GM23338 (cell line): ENCODE measurements around the gene ACOXL. TPM values are rescaled to one million over a fixed set of nuclear protein-coding genes. Genes with fewer than 3 reads are reported as not detected.

Source experiments
- ATAC-seq: fragments of 200-7000 bp; cut with Tn5 transposase; 3 replicates; pipeline ENCODE4 v1.9.1; 2020
- DNase-seq: peaks from one replicate; pipeline ENCODE4 v3.0.0-alpha.2; 2015; ENCODE audit warnings: low spot score
- H2AFZ ChIP-seq: fragments of 200-600 bp; sonication (generic); 2 replicates; pipeline ENCODE4 v1.8.0; 2016; ENCODE audit warnings: antibody characterized with exemption, mild to moderate bottlenecking, moderate library complexity
- H3F3A ChIP-seq: fragments of 200-600 bp; sonication (generic); replicated peaks from 2 replicates; pipeline ENCODE4 v1.8.0; 2017; ENCODE audit warnings: antibody characterized with exemption, mixed run types, low read depth
- H3K27ac ChIP-seq: fragments of 200-600 bp; sonication (generic); 2 replicates; pipeline ENCODE4 v1.6.1; 2016; ENCODE audit warnings: low read depth
- H3K27me3 ChIP-seq: fragments of 200-600 bp; sonication (generic); 2 replicates; pipeline ENCODE4 v1.8.0; 2016; ENCODE audit warnings: mild to moderate bottlenecking, mixed run types, moderate library complexity; ENCODE audit not compliant: insufficient read depth
- H3K36me3 ChIP-seq: fragments of 200-600 bp; sonication (generic); 2 replicates; pipeline ENCODE4 v1.8.0; 2016; ENCODE audit warnings: mild to moderate bottlenecking; ENCODE audit not compliant: insufficient read depth
- H3K4me1 ChIP-seq: fragments of 200-600 bp; sonication (generic); 2 replicates; pipeline ENCODE4 v1.8.0; 2016; ENCODE audit warnings: mild to moderate bottlenecking, moderate library complexity; ENCODE audit not compliant: insufficient read depth
- H3K4me2 ChIP-seq: fragments of 200-600 bp; sonication (generic); 2 replicates; pipeline ENCODE4 v1.7.1; 2017; ENCODE audit warnings: mixed run types
- H3K4me3 ChIP-seq: fragments of 200-600 bp; sonication (generic); 2 replicates; pipeline ENCODE4 v1.6.1; 2016; ENCODE audit warnings: mixed run types
- H3K79me2 ChIP-seq: fragments of 200-600 bp; sonication (generic); replicated peaks from 2 replicates; pipeline ENCODE4 v1.8.0; 2017; ENCODE audit warnings: mild to moderate bottlenecking; ENCODE audit not compliant: insufficient read depth
- H3K9me2 ChIP-seq: fragments of 200-600 bp; sonication (generic); 2 replicates; pipeline ENCODE4 v1.8.0; 2017; ENCODE audit not compliant: insufficient read depth
- H4K20me1 ChIP-seq: fragments of 200-600 bp; sonication (generic); replicated peaks from 2 replicates; pipeline ENCODE4 v1.8.0; 2017; ENCODE audit warnings: mild to moderate bottlenecking; ENCODE audit not compliant: insufficient read depth
- H3K27ac Mint-ChIP-seq: 2 replicates; pipeline ENCODE4 v1.8.0; 2020; ENCODE audit warnings: inconsistent platforms, mild to moderate bottlenecking, moderate library complexity, mixed read lengths
- H3K27me3 Mint-ChIP-seq: 3 replicates; pipeline ENCODE4 v1.8.0; 2022; ENCODE audit warnings: low read depth, mild to moderate bottlenecking, moderate library complexity, mixed read lengths, inconsistent platforms; ENCODE audit not compliant: insufficient read depth, poor library complexity
- H3K36me3 Mint-ChIP-seq: 3 replicates; pipeline ENCODE4 v1.8.0; 2021; ENCODE audit warnings: low read depth, mild to moderate bottlenecking, inconsistent platforms, moderate library complexity, mixed read lengths
- H3K4me1 Mint-ChIP-seq: 3 replicates; pipeline ENCODE4 v1.8.0; 2020; ENCODE audit warnings: mild to moderate bottlenecking, inconsistent platforms, mixed read lengths
- H3K4me3 Mint-ChIP-seq: 3 replicates; pipeline ENCODE4 v1.8.0; 2021; ENCODE audit warnings: moderate library complexity, mild to moderate bottlenecking, inconsistent platforms, mixed read lengths
- H3K9me3 Mint-ChIP-seq: 3 replicates; pipeline ENCODE4 v1.8.0; 2020; ENCODE audit warnings: moderate library complexity, mild to moderate bottlenecking, inconsistent platforms, mixed read lengths
- ETS1 ChIP-seq: IDR thresholded peaks from 2 replicates; pipeline ENCODE4 v1.6.1; 2016; ENCODE audit warnings: antibody characterized with exemption
- EZH2 ChIP-seq: fragments of 200-600 bp; sonication (generic); IDR thresholded peaks from one replicate; pipeline ENCODE4 v1.8.0; 2017; ENCODE audit warnings: antibody characterized with exemption, mild to moderate bottlenecking, low read depth; ENCODE audit not compliant: unreplicated experiment
- EZH2phosphoT487 ChIP-seq: fragments of 200-600 bp; sonication (generic); IDR thresholded peaks from one replicate; pipeline ENCODE4 v1.8.1; 2018; ENCODE audit warnings: antibody characterized with exemption; ENCODE audit not compliant: unreplicated experiment
- NANOG ChIP-seq: IDR thresholded peaks from 2 replicates; pipeline ENCODE4 v1.6.1; 2016; ENCODE audit warnings: antibody characterized with exemption, borderline replicate concordance
- ZNF114 ChIP-seq: fragments of 250-450 bp; sonication (Bioruptor Pico); IDR thresholded peaks from 2 replicates; pipeline ENCODE4 v1.5.0; 2020; ENCODE audit warnings: mild to moderate bottlenecking, moderate library complexity
- ZNF462 ChIP-seq: fragments of 250-450 bp; sonication (Bioruptor Pico); IDR thresholded peaks from 2 replicates; pipeline ENCODE4 v1.5.0; 2020; ENCODE audit warnings: mild to moderate bottlenecking, moderate library complexity
- polyA plus RNA-seq: library from polyadenylated mRNA; unstranded; fragments of >200 nt; fragmentation: Nextera tagmentation; extraction: Ambion mirVana; gene quantifications from 2 replicates; pipeline ENCODE4 v1.2.1, GENCODE V29; 2016
- total RNA-seq: library from RNA; depleted of rRNA; stranded (reverse); fragments of >200 nt; shearing (Covaris generic); gene quantifications from 2 replicates; pipeline ENCODE4 v1.2.3, GENCODE V29; 2014

The ACOXL gene
- total and polyA plus RNA-seq, 2 experiments from 2014 or later = 9.0 to 14.7 TPM

DNA sequence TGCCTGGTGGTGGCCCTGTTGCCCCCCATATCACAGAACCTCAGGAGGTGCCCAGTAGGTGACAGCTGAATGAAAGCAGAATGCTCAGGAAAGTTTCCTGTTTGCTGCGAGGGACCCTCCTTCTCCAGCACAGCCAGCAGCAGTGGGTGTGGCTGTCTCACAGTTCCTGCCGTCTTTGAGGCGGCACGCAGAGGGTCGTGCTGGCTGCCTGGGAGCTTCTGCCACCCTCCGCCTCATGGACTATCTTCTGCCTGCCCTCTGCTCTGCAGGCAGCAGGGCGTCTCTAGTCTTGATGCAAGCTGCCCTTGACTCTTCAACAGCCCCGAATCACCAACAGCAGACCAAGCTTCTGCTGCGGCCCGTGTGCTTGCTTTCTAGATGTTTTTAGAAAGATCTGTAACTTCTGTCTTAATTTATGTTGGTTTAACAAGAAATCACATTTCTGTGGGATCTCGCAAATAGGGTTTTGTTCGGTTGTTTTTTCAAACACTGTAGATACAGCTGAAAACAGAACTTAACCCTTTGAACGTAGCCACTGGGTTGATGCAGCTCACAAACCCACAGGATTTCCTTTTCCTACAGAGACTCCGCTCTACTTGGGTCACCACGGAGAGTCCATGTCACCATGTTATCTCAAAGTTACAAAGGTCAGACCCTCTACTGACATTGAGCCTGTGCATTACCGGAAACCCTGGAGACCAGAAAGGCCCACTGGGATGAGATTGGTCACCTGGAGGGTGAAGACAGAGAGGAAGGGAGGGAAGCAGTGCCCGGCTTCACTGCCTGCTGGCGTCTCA lies 144.9 kb downstream of the ACOXL start (continued):
- TF ChIP-seq EZH2phosphoT487 = no peak
- no peak for TF ChIP-seq ZNF462
- no peak for TF ChIP-seq NANOG
- TF ChIP-seq ETS1 = no peak
- TF ChIP-seq EZH2 = no peak

- no peak overlapping the region for H2AFZ ChIP-seq
- no peak for ATAC-seq
- Mint-ChIP-seq H3K9me3 (peaks cover 5% of the 10 kb centered on the region; the same call in 1 of the 3 replicates), H3K36me3 (peaks cover 7% of the 10 kb centered on the region; the same call in 2 of the 3 replicates), H3K4me3 (no peak overlapping the region), H3K4me1 (peaks cover 15% of the 10 kb centered on the region), H3K27ac (no peak overlapping the region), H3K27me3 (no peaks in the 10 kb centered on the region)
- no peak overlapping the region for H3K4me3 ChIP-seq
- H3K4me1 ChIP-seq = peaks cover 12% of the 10 kb centered on the region
- H3K36me3 ChIP-seq = no peaks in the 10 kb centered on the region
- no peaks in the 10 kb centered on the region for H3K27me3 ChIP-seq
- no peaks in the 10 kb centered on the region for H3K9me2 ChIP-seq
- no peak overlapping the region for H3K4me2 ChIP-seq
- no peak overlapping the region for H3K27ac ChIP-seq
- DNase-seq = no peak
- H4K20me1 ChIP-seq = no peaks in the 10 kb centered on the region
- no peaks in the 10 kb centered on the region for H3K79me2 ChIP-seq
- H3F3A ChIP-seq = no peaks in the 10 kb centered on the region
- no peak for TF ChIP-seq ZNF114 (CRISPR knock-in tag)
- no peak for TF ChIP-seq NANOG
- TF ChIP-seq EZH2phosphoT487 = no peak
- TF ChIP-seq ZNF462 = no peak
Observed at GRCh38 chr2:110878150-110878549, 145.8 kb downstream of the ACOXL start.
